ENCODE data around the gene ZNF181. TPM values are rescaled to one million over a fixed set of nuclear protein-coding genes. Genes with fewer than 3 reads are reported as not detected.

The ZNF181 gene
- total RNA-seq, 1 experiment from 2014 or later = 9.0 TPM

- Mint-ChIP-seq H3K4me1 (no peaks in the 10 kb centered on the region), H3K27ac (no peak overlapping the region), H3K36me3 (peaks cover 68% of the 10 kb centered on the region), H3K4me3 (no peak overlapping the region), H3K9me3 (peaks cover 90% of the 10 kb centered on the region), H3K27me3 (ENCODE audit: low read depth) (peaks cover 30% of the 10 kb centered on the region)
- TF ChIP-seq ZNF532 (CRISPR knock-in tag; IDR thresholded peaks at IDR 0.05; ENCODE audit: borderline replicate concordance) (no peak), EMX1 (CRISPR knock-in tag; IDR thresholded peaks at IDR 0.05) (no peak), ATF6 (CRISPR knock-in tag; IDR thresholded peaks at IDR 0.05) (no peak)
- CTCF ChIA-PET = no interaction called here
- POLR2A ChIA-PET = no interaction called here
- DNase-seq (ENCODE audit: low spot score) (no peak), ATAC-seq (no peak)
Observed at GRCh38 chr19:34759218-34759917, 25.3 kb downstream of the ZNF181 start.

- H3K36me3 Mint-ChIP-seq = peaks cover 50% of the 10 kb centered on the region
- TF ChIP-seq HMGXB4 (CRISPR knock-in tag; IDR thresholded peaks at IDR 0.05) (no peak), TCF7 (CRISPR knock-in tag; IDR thresholded peaks at IDR 0.05; ENCODE audit: low read depth) (no peak), USF2 (CRISPR knock-in tag; IDR thresholded peaks at IDR 0.05) (no peak), MAX (CRISPR knock-in tag; IDR thresholded peaks at IDR 0.05) (no peak), ZNF512 (CRISPR knock-in tag; IDR thresholded peaks at IDR 0.05; ENCODE audit: borderline replicate concordance) (no peak), ATF6 (CRISPR knock-in tag; IDR thresholded peaks at IDR 0.05) (no peak), RORB (CRISPR knock-in tag; IDR thresholded peaks at IDR 0.05) (no peak), NFE2L1 (CRISPR knock-in tag; IDR thresholded peaks at IDR 0.05) (no peak), GTF2I (CRISPR knock-in tag; conservative IDR thresholded peaks at IDR 0.05) (no peak)
- no peak overlapping the region for H3K4me3 Mint-ChIP-seq
- peaks cover 1% of the 10 kb centered on the region; the same call in 1 of the 2 replicates for H3K27me3 Mint-ChIP-seq (ENCODE audit: low read depth)
- no peak overlapping the region for H3K27ac Mint-ChIP-seq
- DNase-seq (ENCODE audit: low spot score) (no peak), ATAC-seq (no peak)
- CTCF ChIA-PET = no interaction called here
- H3K4me1 Mint-ChIP-seq = no peaks in the 10 kb centered on the region
- POLR2A ChIA-PET = no interaction called here
- peaks cover 42% of the 10 kb centered on the region for H3K9me3 Mint-ChIP-seq
Observed at GRCh38 chr19:34766386-34766785, 32.3 kb downstream of the ZNF181 start.

Data from WTC11 (cell line).